Dermis blood vessel endothelial cell (primary cell): ENCODE measurements around the gene PTPRD. TPM values are rescaled to one million over a fixed set of nuclear protein-coding genes. Genes with fewer than 3 reads are reported as not detected.

Source experiments
- DNase-seq: peaks from one replicate; pipeline ENCODE4 v3.0.0; 2010
- total RNA-seq: library from RNA; depleted of rRNA; stranded (reverse); fragments of >200 nt; gene quantifications from 2 replicates; pipeline ENCODE4 v1.2.3, GENCODE V29; 2014

PTPRD gene
- total RNA-seq, 1 donor from 2014 or later: 3.2 TPM

DNA sequence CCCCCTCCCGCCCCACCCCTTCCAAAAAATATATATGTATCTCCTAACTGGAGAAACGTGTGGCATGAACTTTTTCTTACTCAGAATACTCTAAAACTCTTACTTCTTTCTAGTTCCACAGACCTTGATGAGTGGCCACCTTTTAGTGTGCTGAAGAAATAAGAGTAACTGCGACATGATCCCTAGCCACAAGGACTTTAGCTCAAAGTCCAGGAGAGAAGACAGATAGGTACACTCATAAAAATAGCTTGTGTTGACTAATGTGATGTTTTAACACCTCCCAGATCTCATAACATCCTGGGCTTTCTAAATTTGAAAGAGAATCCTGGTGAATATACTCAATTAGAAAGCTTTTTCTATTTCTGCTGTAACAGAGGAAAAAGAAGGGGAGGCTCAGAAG, 1808.2 kb downstream of the PTPRD start:
- DNase-seq: no peak

DNA sequence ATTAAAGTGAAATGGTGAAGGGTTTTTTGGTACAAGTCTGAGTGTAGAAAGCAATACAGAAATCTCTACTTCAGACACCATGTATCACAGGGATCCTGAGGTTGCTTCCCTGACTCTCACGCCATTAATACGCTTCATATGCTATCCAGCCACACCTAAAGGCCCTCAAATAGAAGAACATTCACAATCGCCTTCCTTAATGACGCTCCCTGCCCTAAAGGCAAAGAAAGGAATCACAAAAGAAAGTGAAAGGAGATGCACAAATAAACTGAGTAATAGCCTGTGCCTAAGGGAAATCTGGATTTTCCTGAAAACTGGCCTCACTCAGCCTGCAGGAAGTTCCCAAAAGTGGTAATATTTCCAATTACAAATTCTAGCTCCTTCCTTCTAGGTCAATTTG, 1810.6 kb downstream of the PTPRD start:
- DNase-seq: no peak

DNA sequence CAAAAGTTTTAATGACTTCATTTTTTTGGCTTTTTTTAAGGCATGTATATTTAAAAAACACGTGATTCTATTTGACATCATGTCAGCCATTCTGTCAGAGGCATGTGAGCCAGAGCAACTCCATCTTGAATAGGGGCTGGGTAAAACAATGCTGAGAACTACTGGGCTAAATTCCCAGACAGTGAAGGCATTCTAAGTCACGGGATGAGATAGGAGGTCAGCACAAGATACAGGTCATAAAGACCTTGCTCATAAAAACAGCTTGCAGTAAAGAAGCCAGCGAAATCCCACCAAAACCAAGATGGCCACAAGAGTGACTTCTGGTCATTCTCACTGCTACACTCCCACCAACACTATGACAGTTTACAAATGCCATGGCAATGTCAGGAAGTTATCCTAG, 1812.6 kb downstream of the PTPRD start:
- DNase-seq: no peak

DNA sequence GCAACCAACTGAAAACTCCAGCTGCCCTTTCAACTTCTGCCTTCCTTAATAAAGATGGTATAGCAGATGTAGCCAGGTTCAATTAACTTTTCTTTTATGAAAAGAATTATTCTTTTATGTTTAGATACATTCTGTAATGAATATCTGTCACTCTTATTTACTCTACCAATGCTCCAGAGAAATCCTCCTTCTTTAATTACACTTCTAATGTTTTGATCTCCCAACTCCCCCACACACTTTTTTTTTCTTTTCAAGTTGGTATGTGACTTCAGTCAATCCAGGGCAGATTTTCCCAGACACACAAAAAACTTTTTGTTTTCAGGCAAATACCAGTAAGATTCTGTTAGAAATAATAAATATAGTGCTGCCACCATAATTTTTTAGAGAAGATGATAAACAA, 1813.2 kb downstream of the PTPRD start:
- DNase-seq: no peak

DNA sequence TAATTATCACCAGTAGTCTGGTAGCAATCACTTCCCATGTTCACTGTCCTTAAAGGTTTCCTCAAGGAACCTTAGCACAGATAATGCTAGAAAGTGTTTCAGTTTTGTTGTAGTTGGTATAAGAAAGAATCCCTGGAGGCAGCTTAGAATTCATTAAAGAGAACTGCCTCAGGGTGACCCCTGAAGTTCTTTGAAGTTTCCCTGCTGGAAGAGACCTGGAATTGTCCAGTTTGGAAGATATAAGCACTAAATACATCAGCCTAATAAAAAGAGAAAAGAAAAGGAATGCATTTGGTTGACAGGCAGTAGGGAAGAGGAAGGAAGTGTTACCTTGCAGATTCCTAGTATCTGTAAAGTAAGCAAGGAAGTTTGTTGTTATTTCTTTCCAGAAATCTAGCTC, 1813.6 kb downstream of the PTPRD start:
- DNase-seq: no peak

DNA sequence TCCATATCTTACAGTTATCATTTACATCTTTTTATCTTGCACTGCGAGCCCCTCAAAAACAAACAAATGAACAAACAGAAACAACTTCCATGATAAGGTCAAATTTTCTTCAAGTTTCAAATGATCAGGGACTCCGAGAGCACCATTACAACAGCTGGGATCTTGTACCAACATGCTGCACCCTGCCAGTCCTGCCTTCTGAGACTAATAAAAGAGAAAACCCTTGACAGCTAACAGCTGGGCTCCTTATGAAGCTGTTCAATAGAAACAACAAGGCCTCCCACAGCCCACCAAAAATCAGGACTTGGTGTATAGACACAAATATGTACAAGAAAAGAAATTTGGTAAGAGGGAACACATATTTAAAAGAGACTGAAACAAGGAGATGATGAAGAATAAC, 1828.0 kb downstream of the PTPRD start:
- no peak for DNase-seq

DNA sequence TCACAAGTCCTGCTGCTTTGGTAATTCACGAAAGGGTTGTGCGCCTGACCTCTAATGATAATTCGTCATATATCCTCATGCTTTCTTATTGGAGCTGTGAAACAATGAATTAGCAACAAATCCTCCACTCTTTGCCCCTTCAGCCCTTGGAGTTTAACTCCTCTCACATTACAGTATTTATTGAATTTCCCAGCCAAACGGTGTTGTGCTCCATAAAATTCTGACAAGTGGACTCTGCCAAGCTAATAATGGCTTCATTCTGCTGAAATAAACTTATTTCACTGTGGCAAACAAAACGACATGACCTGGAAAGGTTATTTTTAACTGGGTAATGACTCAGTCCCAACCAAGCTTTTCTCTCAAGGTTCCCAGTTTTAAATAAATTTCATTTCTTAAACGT, 1828.9 kb downstream of the PTPRD start:
- no peak for DNase-seq

DNA sequence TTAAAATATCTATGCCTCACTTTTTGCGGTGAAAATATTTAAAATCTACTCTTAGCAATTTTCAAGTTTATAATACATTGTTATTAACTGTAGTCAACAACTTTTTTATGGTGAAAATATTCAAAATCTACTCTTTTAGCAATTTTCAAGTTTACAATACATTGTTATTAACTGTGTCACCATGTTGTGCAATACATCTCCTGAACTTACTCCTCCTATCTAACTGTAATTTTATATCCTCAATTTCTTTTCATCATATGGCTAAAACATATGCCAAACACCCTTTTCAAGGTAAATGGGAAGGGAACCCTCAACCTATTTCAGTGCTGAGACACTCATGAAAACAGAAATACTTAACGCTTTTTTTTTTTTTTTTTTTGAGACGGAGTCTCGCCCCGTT, 1830.6 kb downstream of the PTPRD start:
- no peak for DNase-seq

DNA sequence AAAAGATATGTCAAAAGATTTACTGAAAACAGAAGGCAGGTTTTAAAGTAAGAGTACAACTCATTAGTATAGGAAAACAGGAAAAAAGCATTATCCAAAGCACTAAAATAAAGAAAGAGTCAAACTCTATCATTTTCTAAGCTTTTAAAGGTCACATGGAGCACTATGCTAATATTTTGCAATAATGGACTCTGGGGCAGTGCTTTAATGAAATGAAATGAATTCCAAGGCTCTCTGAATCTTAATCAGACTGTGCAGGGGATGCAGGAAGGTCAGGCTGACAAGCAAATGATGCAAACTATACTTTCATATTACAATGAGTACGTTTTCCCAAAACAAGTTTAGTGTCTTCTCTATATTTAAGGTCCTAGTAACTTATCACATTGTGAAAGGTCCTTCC, 1831.3 kb downstream of the PTPRD start:
- no peak for DNase-seq

DNA sequence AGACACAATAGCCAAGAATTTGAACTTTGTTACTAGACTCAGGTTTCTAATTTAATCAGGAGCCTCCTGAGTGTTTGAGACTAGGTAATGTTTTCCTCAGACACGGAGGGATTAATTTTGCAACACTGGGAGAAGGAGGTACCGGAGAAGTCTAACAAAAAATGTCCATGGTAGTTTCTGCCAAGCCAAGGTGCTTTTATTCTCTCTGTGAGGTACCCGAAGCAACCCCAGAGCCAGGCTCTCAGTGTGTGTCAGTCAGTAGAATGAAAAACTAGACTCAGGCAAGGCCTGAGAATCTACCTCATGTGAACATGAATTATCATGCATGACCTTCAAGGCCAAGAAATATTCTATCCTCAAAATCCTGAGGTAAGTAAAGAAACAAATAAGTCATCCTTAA, 1832.4 kb downstream of the PTPRD start:
- no peak for DNase-seq

DNA sequence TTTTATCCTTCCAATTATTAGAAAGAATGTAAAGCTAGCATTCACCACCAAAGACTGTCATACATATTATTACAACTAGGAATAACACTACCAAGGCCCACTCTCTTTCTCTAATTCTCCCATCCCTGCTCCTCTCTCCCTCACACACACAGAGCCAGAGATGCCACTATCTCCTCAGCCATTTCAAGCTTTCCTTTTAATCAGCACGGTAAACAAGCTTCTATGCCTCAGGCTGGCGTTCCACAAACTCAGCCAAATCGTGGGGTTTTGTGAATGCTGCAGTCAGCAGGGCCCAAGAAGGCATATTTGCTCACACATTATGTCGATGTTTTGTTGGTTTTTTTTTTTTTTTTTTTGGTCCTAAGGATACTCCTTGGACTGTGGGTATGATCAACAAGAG, 1833.3 kb downstream of the PTPRD start:
- no peak for DNase-seq

DNA sequence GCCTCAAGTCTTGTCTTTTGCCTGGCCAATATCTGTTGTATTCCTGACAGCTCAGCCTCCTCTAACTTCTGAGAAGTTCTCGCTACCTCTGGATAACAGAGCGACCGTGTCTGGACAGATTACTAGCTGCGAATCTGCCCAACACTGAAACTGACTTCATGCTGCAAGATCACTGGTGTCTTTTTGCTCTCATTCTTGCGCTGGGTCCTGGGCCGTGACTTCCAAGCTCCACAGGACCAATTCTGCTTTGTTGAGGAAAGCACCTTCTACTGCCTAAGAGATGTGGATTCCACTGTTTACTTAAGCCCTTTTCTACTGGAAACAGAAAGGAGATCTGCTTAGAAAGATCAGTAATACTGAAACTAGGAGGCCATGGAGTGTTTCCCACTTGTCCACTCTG, 1834.4 kb downstream of the PTPRD start:
- no peak for DNase-seq

DNA sequence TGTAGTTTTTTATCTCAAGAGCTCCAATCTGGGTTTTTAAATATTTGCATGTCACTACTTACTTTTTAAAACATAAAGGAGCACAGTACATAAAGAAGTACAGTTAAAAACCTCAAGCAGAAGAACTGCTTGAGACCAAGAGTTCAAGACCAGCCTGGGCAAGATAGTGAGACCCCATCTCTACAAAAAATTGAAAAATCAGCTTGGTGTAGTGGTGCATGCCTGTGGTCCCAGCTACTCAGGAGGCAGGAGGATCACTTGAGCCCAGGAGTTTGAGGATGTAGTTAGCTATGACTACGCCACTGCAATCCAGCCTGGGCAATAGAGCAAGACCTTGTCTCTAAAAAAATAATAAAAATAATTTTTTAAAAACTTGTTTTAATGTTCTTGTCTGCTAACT, 1840.5 kb downstream of the PTPRD start:
- DNase-seq: no peak

DNA sequence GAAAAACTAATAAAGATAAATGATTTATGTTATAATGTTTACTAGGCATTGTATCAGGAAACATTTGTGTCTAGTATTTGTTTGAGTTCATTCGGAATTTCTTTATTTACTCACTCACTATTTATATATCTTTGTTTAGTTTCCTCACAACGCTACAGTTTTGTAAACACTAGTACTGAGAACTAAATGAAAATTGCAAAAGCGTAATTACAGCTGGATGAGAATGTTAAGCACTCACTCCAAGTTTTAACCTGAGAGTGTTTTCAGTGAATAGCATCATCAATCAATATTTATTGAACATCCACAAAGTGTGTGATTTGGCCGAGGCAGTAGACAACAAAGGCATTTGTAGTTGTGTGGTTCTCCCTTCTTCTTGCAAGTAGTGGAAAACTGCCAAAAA, 1843.6 kb downstream of the PTPRD start:
- DNase-seq: no peak

DNA sequence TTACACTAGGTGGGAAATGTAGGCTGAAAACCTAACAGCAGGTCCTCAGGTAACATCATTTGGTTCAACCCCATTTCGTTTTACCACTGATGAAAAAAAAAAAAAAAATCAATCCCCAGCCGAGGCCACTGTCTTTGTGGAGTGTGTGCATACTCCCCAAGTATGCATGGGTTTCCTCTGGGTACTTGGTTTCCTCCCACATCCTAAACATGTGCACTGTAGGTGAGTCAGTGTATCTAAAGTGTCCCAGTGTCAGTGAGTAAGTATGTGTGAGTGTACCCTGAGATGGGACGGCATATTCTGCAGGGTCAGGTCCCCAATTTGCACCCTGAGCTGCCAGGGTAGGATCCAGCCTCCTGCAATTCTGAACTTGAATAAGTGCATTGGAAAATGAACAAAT, 1846.7 kb downstream of the PTPRD start:
- DNase-seq: no peak

DNA sequence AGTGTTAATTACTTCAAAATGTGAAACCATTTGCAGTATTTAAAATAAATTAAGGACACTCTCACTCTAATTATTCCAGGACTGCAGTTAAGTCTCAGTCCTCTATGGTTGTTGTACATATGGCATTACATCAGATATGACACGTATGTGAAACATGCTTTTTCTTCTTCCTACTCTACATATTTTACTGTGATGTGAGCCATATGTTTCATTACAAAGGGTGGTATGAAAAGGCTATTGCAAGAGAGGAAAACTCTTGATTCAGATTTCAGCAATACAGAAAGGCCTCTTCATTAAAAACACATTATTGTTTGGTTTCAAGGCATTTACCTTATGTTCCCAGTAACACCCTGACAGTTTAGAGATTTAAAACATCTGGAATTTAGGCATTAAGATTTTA, 1848.8 kb downstream of the PTPRD start:
- no peak for DNase-seq

DNA sequence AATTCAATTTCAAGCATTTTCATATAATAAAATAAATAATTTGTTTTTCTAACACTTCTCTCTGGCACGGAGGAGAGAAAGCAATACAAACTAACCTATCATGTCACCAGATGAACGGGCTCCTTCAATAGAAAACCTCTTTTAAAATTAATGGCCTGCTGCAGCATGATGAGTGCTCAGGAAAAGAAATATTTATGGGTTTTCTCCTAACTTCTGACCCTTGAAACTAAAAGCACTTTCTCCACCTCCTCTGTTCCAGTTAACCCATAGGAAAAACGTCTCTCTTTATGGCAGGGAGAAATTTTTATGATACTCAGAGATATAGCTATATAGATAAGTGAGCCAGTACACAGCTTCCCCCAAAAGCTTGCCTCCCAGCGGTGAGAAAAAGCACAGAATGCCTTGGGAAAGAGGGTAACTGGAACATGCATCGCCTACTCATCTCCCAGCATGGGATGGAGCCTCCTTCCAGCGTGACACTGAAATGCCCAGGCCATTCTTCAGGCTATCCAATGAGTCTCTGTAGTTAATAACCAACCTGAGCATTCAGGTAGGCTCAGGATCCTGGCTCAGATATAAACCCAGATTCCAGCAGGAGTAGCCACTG, 1850.2 kb downstream of the PTPRD start:
- DNase-seq: no peak

DNA sequence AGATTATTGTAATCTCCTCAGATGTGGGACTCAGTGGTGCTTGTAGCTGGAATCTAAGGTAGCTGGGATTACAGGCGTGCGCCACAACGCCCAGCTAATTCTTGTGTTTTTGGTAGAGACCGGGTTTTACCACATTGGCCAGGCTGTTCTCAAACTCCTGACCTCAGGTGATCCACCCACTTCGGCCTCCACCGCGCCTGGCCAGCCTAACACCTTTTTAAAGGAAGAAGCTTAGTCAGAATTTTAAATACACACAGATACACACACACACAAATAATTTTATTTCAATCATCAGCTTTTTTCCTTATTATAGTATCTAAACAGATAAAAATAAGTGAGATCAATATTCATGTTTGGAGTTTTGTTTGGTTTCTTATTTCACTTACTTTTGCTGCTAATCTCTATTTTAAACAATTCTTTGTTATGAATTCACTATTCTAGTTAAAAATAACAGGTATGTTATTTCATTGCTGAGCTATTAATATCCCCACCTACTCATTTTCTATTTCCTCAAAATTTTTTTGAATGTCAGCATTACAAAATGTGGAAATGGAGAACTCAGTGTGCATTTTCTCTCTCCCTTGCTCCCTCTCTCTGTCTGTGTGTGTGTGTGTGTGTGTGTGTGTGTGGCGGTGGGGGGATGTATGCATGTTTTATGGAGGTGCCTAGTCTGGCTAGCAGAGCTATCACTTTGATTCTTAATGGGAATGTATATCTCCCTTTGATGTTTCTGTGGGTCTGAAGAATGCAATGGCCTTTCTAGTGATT, 1852.6 kb downstream of the PTPRD start:
- no peak for DNase-seq

DNA sequence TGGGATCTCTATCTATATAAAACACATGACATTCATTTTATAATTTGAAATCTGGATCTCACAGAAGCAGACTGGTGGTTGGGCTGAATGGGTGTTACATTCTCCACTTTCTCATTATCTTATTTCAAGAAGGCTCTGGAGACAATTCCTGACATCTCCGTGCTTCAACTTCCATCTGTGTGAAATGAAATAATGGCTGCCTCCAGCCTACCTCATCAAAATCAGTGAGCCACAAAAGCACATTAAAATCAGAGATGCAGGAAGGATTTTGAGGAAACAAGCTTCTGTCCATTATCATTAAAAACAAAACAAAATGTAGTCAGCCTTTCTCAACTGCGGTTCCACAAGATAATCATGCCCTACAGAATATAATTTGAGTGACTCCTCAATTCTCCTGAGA, 1854.9 kb downstream of the PTPRD start:
- no peak for DNase-seq

DNA sequence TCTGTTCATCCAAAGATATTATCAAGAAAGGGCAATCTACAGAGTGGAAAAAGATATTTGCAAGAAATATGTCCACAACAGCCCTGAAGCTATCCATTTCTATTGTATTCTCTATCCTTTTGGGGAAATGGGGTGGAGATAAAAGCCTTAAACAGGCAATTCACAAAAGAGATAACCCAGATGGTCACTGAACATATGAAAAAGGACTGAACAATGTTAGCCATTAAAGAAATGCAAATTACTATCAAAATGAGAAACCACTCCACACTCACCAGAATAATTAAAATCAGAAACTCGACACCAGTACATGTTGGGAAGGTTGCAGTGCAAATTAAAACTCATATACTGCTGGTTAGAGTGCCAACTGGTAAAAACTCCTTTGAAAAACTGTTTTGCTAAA, 1858.1 kb downstream of the PTPRD start:
- DNase-seq: no peak

DNA sequence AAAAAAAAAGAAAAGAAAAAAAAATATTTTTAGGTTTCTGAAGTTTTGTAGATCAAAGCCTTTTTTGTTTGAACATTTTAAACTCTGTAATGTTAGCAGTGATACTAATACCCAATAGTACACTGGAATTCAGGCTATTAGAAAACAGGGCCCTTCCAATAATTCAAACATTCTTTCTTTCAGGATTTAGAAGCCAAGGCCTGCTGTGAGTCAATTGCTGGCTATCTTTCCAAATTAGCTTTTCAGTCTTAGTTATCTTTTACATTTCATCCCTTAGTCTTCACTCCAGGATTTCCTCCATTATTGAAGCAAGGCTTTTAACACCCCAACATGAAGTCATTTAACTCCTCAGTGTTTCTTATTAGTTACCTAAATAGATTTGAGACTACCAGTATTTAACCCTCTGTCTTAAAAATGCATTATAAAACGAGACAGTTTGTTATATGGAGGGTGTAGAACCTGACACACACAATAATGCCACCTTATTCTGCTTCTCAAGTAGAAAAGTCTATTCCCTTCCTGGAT, 1861.3 kb downstream of the PTPRD start:
- no peak for DNase-seq

DNA sequence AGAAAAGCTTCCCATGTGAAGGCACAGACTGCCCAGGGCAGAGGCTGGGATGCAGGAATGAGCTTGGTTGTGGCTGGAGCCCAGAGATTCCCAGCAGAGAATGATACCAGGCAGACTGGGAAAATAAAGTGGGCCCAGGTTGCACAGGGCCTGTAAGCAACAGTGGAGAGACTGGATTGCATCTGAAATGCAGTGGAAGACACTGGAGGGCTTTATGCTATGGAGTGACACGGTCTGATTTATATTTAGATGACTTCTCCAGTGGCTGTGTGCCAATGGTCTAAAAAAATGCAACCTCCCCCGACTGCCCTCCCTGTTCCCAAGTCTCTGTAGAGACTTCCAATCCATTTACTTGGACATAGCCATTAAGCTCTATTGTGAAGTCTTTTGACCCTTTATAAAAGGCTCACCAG, 1862.2 kb downstream of the PTPRD start:
- no peak for DNase-seq

DNA sequence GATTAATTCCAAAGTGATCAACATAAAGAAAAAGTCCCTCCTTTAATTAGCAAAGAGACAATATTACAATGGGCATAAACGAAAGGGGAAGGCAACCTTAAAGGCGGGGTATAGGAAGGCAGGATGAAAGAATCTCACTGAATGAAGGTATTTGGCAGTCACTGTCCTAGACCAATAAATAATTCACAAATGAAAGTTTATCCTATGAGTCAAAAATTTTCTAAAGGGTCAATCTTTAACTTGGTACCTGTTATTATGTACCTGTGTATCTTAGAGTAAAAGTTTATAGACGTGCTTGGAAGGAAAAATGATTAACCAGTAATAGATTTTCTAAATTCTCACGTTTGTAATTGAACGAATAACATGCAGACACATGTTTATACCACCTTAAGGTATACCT, 1867.5 kb downstream of the PTPRD start:
- DNase-seq: no peak

DNA sequence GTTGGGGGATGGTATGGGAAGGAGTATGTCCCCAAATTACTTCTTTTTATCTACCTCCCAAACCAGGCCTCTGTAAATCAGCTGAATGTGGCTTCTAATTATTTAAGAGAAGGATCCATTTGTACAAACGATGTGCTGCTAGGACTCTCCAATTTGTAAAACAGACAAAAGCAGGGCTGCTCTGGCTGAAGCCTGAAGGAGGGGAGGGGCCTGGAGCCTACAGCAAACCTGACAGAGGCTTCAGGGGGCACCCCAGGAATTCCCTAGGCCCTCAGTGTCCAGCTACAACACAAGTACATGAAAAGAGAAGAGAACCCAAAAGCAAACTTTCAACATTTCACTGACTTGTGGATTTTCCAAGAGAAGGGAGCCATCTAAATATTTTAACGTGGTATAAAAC, 1873.9 kb downstream of the PTPRD start:
- no peak for DNase-seq

DNA sequence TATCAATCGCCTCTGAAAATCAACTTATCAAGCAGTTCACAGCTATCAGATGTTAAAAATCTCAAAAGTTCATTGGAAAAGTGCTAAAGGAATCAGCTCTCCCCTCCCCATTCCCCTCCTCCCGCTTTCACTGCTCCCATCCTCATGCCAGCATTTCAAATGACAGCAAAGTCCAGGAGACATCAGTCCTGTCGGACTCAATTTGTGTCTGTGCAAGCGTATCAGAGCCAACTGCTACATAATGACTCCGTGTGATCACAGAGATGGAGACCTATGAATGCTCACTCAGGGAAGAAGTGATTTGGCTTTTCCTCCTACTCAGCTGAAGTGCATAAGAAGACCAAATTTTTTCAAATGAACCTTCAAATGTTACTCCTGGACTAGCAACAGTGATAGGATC, 1876.0 kb downstream of the PTPRD start:
- DNase-seq: no peak
